ENCODE measurements around the gene TCEANC2. TPM values are rescaled to one million over a fixed set of nuclear protein-coding genes. Genes with fewer than 3 reads are reported as not detected.

Gene TCEANC2
- polyA plus RNA-seq, 1 donor from 2014 or later = 4.4 TPM

DNA sequence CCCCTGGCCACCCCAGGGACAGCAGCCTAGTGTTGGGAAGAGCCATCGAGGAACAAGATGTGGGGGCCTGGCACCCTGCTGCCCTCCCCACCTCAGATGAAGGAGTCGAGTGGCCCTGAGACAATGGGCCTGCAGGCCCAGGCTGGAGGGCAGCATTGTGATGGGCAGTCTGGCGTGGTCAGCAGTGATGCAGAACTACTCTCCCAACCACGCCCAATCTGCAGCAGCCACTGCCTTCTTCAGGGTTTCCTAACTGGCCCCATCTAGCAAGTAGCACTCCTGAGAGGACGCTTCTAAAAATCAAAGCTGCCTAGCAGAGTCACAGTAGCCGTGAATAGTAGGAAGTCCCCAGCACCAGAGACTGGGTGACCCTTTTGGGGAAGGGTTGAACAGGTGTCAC lies 80.9 kb downstream of the TCEANC2 start:
- H3K4me3 ChIP-seq (ENCODE audit: low read length) = no peak overlapping the region
- no peak overlapping the region for H3K27ac ChIP-seq (ENCODE audit: low read length)
- no peaks in the 10 kb centered on the region for H3K9me2 ChIP-seq (ENCODE audit: insufficient read depth, low read length)
- no peaks in the 10 kb centered on the region for H3F3A ChIP-seq (ENCODE audit: insufficient read depth, low read length, poor library complexity, severe bottlenecking)
- no peaks in the 10 kb centered on the region for H3K36me3 ChIP-seq (ENCODE audit: insufficient read depth, low read length)
- TF ChIP-seq RAD21 (conservative IDR thresholded peaks at IDR 0.05) = no peak
- no peak for TF ChIP-seq CTCF (IDR thresholded peaks at IDR 0.05; ENCODE audit: poor library complexity, severe bottlenecking)
- no peak for TF ChIP-seq REST (IDR thresholded peaks at IDR 0.05; ENCODE audit: borderline replicate concordance)
- TF ChIP-seq SMC3 (conservative IDR thresholded peaks at IDR 0.05; ENCODE audit: poor library complexity) = no peak
- TF ChIP-seq EZH2 (IDR thresholded peaks at IDR 0.05; ENCODE audit: borderline replicate concordance, insufficient read depth, low read length, poor library complexity, severe bottlenecking) = no peak
- TF ChIP-seq TAF1 (IDR thresholded peaks at IDR 0.05; ENCODE audit: low read depth) = no peak
- TF ChIP-seq MXI1 (conservative IDR thresholded peaks at IDR 0.05; ENCODE audit: poor library complexity, severe bottlenecking) = no peak
- no peak for TF ChIP-seq POLR2AphosphoS5 (IDR thresholded peaks at IDR 0.05)
- H3K9me3 ChIP-seq (ENCODE audit: low read length) = no peaks in the 10 kb centered on the region
- H2AFZ ChIP-seq (ENCODE audit: low read depth, low read length) = no peak overlapping the region
- no peak overlapping the region for H3K4me2 ChIP-seq (ENCODE audit: low read length)
- H3K79me2 ChIP-seq (replicated peaks; ENCODE audit: insufficient read depth, low read length) = no peaks in the 10 kb centered on the region
- no peaks in the 10 kb centered on the region for H4K20me1 ChIP-seq (ENCODE audit: insufficient read depth)
- H3K9ac ChIP-seq (ENCODE audit: low read length) = no peak overlapping the region
- H3K27me3 ChIP-seq (ENCODE audit: insufficient read depth, low read depth, low read length) = no peaks in the 10 kb centered on the region

GRCh38 chr1:54135436-54136120 lies 82.2 kb downstream of the TCEANC2 start:
- Histone ChIP-seq H3K4me2 (ENCODE audit: low read length) (no peak overlapping the region), H3K9ac (ENCODE audit: low read length) (no peak overlapping the region), H2AFZ (ENCODE audit: low read depth, low read length) (no peak overlapping the region)

More at GRCh38 chr1:54135436-54136120, 82.2 kb downstream of the TCEANC2 start:
- no peaks in the 10 kb centered on the region for H3F3A ChIP-seq (ENCODE audit: insufficient read depth, low read length, poor library complexity, severe bottlenecking)
- H3K27me3 ChIP-seq (ENCODE audit: insufficient read depth, low read depth, low read length) = no peaks in the 10 kb centered on the region
- no peaks in the 10 kb centered on the region for H4K20me1 ChIP-seq (ENCODE audit: insufficient read depth)
- no peak overlapping the region for H3K4me3 ChIP-seq (ENCODE audit: low read length)
- H3K27ac ChIP-seq (ENCODE audit: low read length) = no peak overlapping the region
- no peak for TF ChIP-seq RAD21 (conservative IDR thresholded peaks at IDR 0.05)
- TF ChIP-seq EZH2 (IDR thresholded peaks at IDR 0.05; ENCODE audit: borderline replicate concordance, insufficient read depth, low read length, poor library complexity, severe bottlenecking) = no peak
- no peak for TF ChIP-seq SMC3 (conservative IDR thresholded peaks at IDR 0.05; ENCODE audit: poor library complexity)
- TF ChIP-seq POLR2AphosphoS5 (IDR thresholded peaks at IDR 0.05) = no peak
- no peak for TF ChIP-seq TAF1 (IDR thresholded peaks at IDR 0.05; ENCODE audit: low read depth)
- TF ChIP-seq REST (IDR thresholded peaks at IDR 0.05; ENCODE audit: borderline replicate concordance) = no peak
- no peak for TF ChIP-seq CTCF (IDR thresholded peaks at IDR 0.05; ENCODE audit: poor library complexity, severe bottlenecking)
- TF ChIP-seq EP300 (conservative IDR thresholded peaks at IDR 0.05; ENCODE audit: poor library complexity, severe bottlenecking) = no peak
- TF ChIP-seq MXI1 (conservative IDR thresholded peaks at IDR 0.05; ENCODE audit: poor library complexity, severe bottlenecking) = no peak
- no peaks in the 10 kb centered on the region for H3K79me2 ChIP-seq (replicated peaks; ENCODE audit: insufficient read depth, low read length)
- H3K36me3 ChIP-seq (ENCODE audit: insufficient read depth, low read length) = no peaks in the 10 kb centered on the region
- H3K9me3 ChIP-seq (ENCODE audit: low read length) = no peaks in the 10 kb centered on the region
- H3K9me2 ChIP-seq (ENCODE audit: insufficient read depth, low read length) = no peaks in the 10 kb centered on the region
